Right lung (tissue), 10 donors: ENCODE results near the gene GANC. TPM values are rescaled to one million over a fixed set of nuclear protein-coding genes. Genes with fewer than 3 reads are reported as not detected.
"Not testable (repeated sequence)": the region's sequence is repeated elsewhere in the genome, so short reads cannot be mapped to it uniquely, and the experiment has no call there.

ENCODE experiments used
- DNase-seq, 2 donors: peaks; one replicate each; pipeline ENCODE4 v3.0.0-alpha.2; 2013
- long read RNA-seq, 8 donors: transcript quantifications; one replicate each; lab custom pipeline, GENCODE V29; 2026
- polyA plus RNA-seq, 5 donors: library from polyadenylated mRNA; unstranded; fragments of 120-200 nt; gene quantifications; one replicate each; pipeline versions ENCODE4 v1.2.1 to v1.2.3, GENCODE V29; 2013; ENCODE audit warnings: inconsistent platforms in 1 of 5, low replicate concordance in 1 of 5; ENCODE audit not compliant: insufficient read length in 5 of 5, insufficient read depth in 1 of 5

The GANC gene
- 10 to 100 TPM; 22.7 to 42.3 (median 35.1) TPM for polyA plus RNA-seq
- long read RNA-seq, donor 1, partial matches to known transcripts = 0 of 2 reads
- long read RNA-seq, donor 1, other reads (novel, unspliced or antisense) = 0 of 2 reads
- long read RNA-seq, donor 2, partial matches to known transcripts = 0 of 2 reads
- long read RNA-seq, donor 2, other reads (novel, unspliced or antisense) = 0 of 2 reads
- long read RNA-seq, donor 3, full-length matches to known transcripts = 6 of 6 reads
- long read RNA-seq, donor 3, partial matches to known transcripts = 0 of 6 reads
- long read RNA-seq, donor 3, other reads (novel, unspliced or antisense) = 0 of 6 reads
- long read RNA-seq, donor 4 = 0 reads
- long read RNA-seq, donor 5, partial matches to known transcripts = 0 of 1 reads
- long read RNA-seq, donor 5, other reads (novel, unspliced or antisense) = 0 of 1 reads
- long read RNA-seq, donor 6, full-length matches to known transcripts = 3 of 3 reads
- long read RNA-seq, donor 6, partial matches to known transcripts = 0 of 3 reads
- long read RNA-seq, donor 6, other reads (novel, unspliced or antisense) = 0 of 3 reads
- long read RNA-seq, donor 7, partial matches to known transcripts = 0 of 1 reads
- long read RNA-seq, donor 7, other reads (novel, unspliced or antisense) = 0 of 1 reads
- long read RNA-seq, donor 8 = 0 reads

- peak; percentile 97 to 98 for DNase-seq
Measured at GRCh38 chr15:42272939-42273899, at the start of gene GANC, which contains the start of gene TMEM87A. Gene GANC, plus strand, starts transcription at chr15:42273201. Its CDS starts 1,281 bp downstream, at chr15:42274482. Gene TMEM87A, minus strand, starts transcription at chr15:42273433. Its CDS starts 35 bp downstream, at chr15:42273398.

- no peak for DNase-seq
Measured at GRCh38 chr15:42226648-42227047, 46.4 kb upstream of the GANC start.

GRCh38 chr15:42228036-42228435 is 45.0 kb upstream of the GANC start:
- DNase-seq = no peak

GRCh38 chr15:42228981-42229380 is 44.0 kb upstream of the GANC start:
- DNase-seq = not testable (repeated sequence)

GRCh38 chr15:42231088-42231487 is 41.9 kb upstream of the GANC start:
- DNase-seq = no peak

GRCh38 chr15:42232606-42233005 is 40.4 kb upstream of the GANC start:
- no peak for DNase-seq

- no peak for DNase-seq
Measured at GRCh38 chr15:42233107-42233506, 39.9 kb upstream of the GANC start.

- peak in 1 of 2 donors; percentile 12 for DNase-seq
Measured at GRCh38 chr15:42239528-42240182, 33.3 kb upstream of the GANC start.

GRCh38 chr15:42240823-42241222 is 32.2 kb upstream of the GANC start:
- no peak for DNase-seq

- DNase-seq = no peak
Measured at GRCh38 chr15:42253300-42253699, 19.7 kb upstream of the GANC start.

GRCh38 chr15:42264795-42265194 is 8.2 kb upstream of the GANC start:
- no peak for DNase-seq

GRCh38 chr15:42267286-42267685 is 5.7 kb upstream of the GANC start:
- DNase-seq = peak in 1 of 2 donors; percentile 16

GRCh38 chr15:42270551-42270950 is 2.5 kb upstream of the GANC start:
- no peak for DNase-seq

- DNase-seq = no peak
Measured at GRCh38 chr15:42270996-42271395, 2.0 kb upstream of the GANC start.

- peak; percentile 63 for DNase-seq
Measured at GRCh38 chr15:42273900-42274701, 1.1 kb downstream of the GANC start.

- DNase-seq = no peak
Measured at GRCh38 chr15:42274702-42274989, 1.6 kb downstream of the GANC start.

- no peak for DNase-seq
Measured at GRCh38 chr15:42275780-42276391, 2.9 kb downstream of the GANC start.

GRCh38 chr15:42276762-42277161 is 3.8 kb downstream of the GANC start:
- DNase-seq = no peak

GRCh38 chr15:42279234-42279723 is 6.3 kb downstream of the GANC start:
- DNase-seq = no peak

GRCh38 chr15:42282344-42282743 is 9.3 kb downstream of the GANC start:
- no peak for DNase-seq
